K562 (cell line): ENCODE measurements around the gene HMX1. TPM values are rescaled to one million over a fixed set of nuclear protein-coding genes. Genes with fewer than 3 reads are reported as not detected.

Experiments used
- ATAC-seq: fragments of 200-7000 bp; cut with Tn5 transposase; 3 replicates; pipeline ENCODE4 v1.9.1; 2020; ENCODE audit warnings: moderate library complexity
- BruUV-seq: library from RNA; stranded (reverse); fragments of 400-500 nt; replicated peaks from 2 replicates; lab custom pipeline; 2021; lab: Mats Ljungman, UMichigan
- CTCF ChIA-PET: fragments of 300-600 bp; formaldehyde crosslinking; extraction: SDS; loops from one replicate; lab custom pipeline; 2021; ENCODE audit warnings: low intra/inter-chr PET ratio; lab: Yijun Ruan, JAX
- POLR2A ChIA-PET: fragments of 300-600, 350-650 bp; sonication (Branson Sonifier 250); formaldehyde crosslinking; extraction: SDS; loops from one replicate; lab custom pipeline; 2021; ENCODE audit warnings: antibody characterized with exemption, inconsistent platforms; lab: Yijun Ruan, JAX
- DNase-seq, 4 experiments: peaks; one replicate each; pipeline versions ENCODE4 v3.0.0 to v3.0.0-alpha.2; 2011 to 2018; ENCODE audit warnings: low spot score in 3 of 4, mixed read lengths in 3 of 4; ENCODE audit errors: extremely low read depth in 1 of 4
- FAIRE-seq: peaks from 2 replicates; lab custom pipeline; 2011; peaks lifted over from hg19 to GRCh38; lab: Jason Lieb, UNC
- H2AFZ ChIP-seq: 2 replicates; pipeline ENCODE4 v1.6.0; 2011; ENCODE audit warnings: low read depth, low read length, control low read depth, inconsistent platforms
- H3K27ac ChIP-seq: fragments of 200-600 bp; 3 replicates; pipeline ENCODE4 v1.8.0; 2011; ENCODE audit warnings: low read depth, mild to moderate bottlenecking, control low read depth, inconsistent platforms, low read length, moderate library complexity, mixed read lengths; ENCODE audit errors: extremely low read depth
- H3K27me3 ChIP-seq, 2 experiments: fragments of 300-600 bp in 1 of 2; 2 replicates in 1 of 2; 3 replicates in 1 of 2; pipeline versions ENCODE4 v1.6.0 to v1.8.0; 2011; ENCODE audit warnings: inconsistent platforms in 2 of 2, low read length in 2 of 2, mild to moderate bottlenecking in 1 of 2, mixed read lengths in 1 of 2, moderate library complexity in 1 of 2; ENCODE audit not compliant: control insufficient read depth in 2 of 2, insufficient read depth in 2 of 2
- H3K36me3 ChIP-seq: fragments of 300-600 bp; 3 replicates; pipeline ENCODE4 v1.8.0; 2011; ENCODE audit warnings: mild to moderate bottlenecking, low read length, inconsistent platforms; ENCODE audit not compliant: control insufficient read depth, insufficient read depth
- H3K4me1 ChIP-seq, 2 experiments: fragments of 200-600 bp in 1 of 2; replicated peaks in 1 of 2; 2 replicates in 1 of 2; 3 replicates in 1 of 2; pipeline versions ENCODE4 v1.5.1 to v1.8.0; 2011; ENCODE audit warnings: inconsistent platforms in 2 of 2, low read length in 2 of 2, mild to moderate bottlenecking in 1 of 2, mixed read lengths in 1 of 2, moderate library complexity in 1 of 2; ENCODE audit not compliant: control insufficient read depth in 2 of 2, insufficient read depth in 2 of 2
- H3K4me2 ChIP-seq: 2 replicates; pipeline ENCODE4 v1.6.1; 2011; ENCODE audit warnings: low read length, control low read depth, inconsistent platforms, mixed read lengths; ENCODE audit not compliant: insufficient read depth
- H3K4me3 ChIP-seq: fragments of 200-600 bp; sonication (generic), shearing (Covaris generic); 2 replicates; pipeline ENCODE4 v1.5.1; 2016; ENCODE audit warnings: control low read depth, inconsistent platforms
- H3K79me2 ChIP-seq: fragments of 200-600 bp; 3 replicates; pipeline ENCODE4 v1.8.0; 2011; ENCODE audit warnings: low read length, inconsistent platforms; ENCODE audit not compliant: control insufficient read depth, insufficient read depth
- H3K9ac ChIP-seq, 2 experiments: 2 replicates each; pipeline versions ENCODE4 v1.6.0 to v1.6.1; 2011; ENCODE audit warnings: low read depth in 2 of 2, low read length in 2 of 2, control low read depth in 1 of 2, inconsistent platforms in 1 of 2, mild to moderate bottlenecking in 1 of 2, mixed read lengths in 1 of 2; ENCODE audit not compliant: insufficient read depth in 1 of 2
- H3K9me1 ChIP-seq: one replicate; pipeline ENCODE4 v1.6.0; 2011; ENCODE audit warnings: inconsistent platforms, mild to moderate bottlenecking, low read length, moderate library complexity; ENCODE audit not compliant: control insufficient read depth, insufficient read depth
- H3K9me3 ChIP-seq: replicated peaks from 2 replicates; pipeline ENCODE4 v1.5.1; 2011; ENCODE audit warnings: low read depth, low read length, inconsistent platforms; ENCODE audit not compliant: control insufficient read depth, insufficient read depth
- H4K20me1 ChIP-seq: replicated peaks from 2 replicates; pipeline ENCODE4 v1.6.1; 2011; ENCODE audit warnings: low read length, inconsistent platforms, mixed read lengths; ENCODE audit not compliant: control insufficient read depth, insufficient read depth
- BRCA1 ChIP-seq, 2 experiments: fragments of 450-650 bp in 1 of 2; sonication (generic) in 1 of 2; formaldehyde crosslinking in 1 of 2; IDR thresholded peaks; 2 replicates each; pipeline versions ENCODE4 v1.5.0 to v1.6.1; 2017 to 2020; ENCODE audit warnings: mild to moderate bottlenecking in 1 of 2, missing genetic modification reagents in 1 of 2
- CBFA2T2 ChIP-seq: fragments of 450-650 bp; conservative IDR thresholded peaks from 2 replicates; pipeline ENCODE4 v1.6.1; 2017; ENCODE audit warnings: mild to moderate bottlenecking
- CEBPB ChIP-seq: fragments of 450-650 bp; IDR thresholded peaks from 2 replicates; pipeline ENCODE4 v1.6.1; 2016; ENCODE audit warnings: missing genetic modification characterization, missing compliant biosample characterization
- CSDE1 ChIP-seq, 2 experiments: fragments of 450-650 bp; IDR thresholded peaks; 2 replicates each; pipeline ENCODE4 v1.6.1; 2016; ENCODE audit warnings: mild to moderate bottlenecking in 1 of 2
- CUX1 ChIP-seq: fragments of 200-800 bp; sonication (Bioruptor generic); IDR thresholded peaks from 2 replicates; pipeline ENCODE4 v1.6.1; 2016; ENCODE audit warnings: missing genetic modification characterization, missing compliant biosample characterization
- FOXJ3 ChIP-seq: sonication (generic); formaldehyde crosslinking; IDR thresholded peaks from 2 replicates; pipeline ENCODE4 v1.4.0; 2020; ENCODE audit warnings: mild to moderate bottlenecking, missing genetic modification reagents
- FOXM1 ChIP-seq, 2 experiments: fragments of 450-650 bp in 1 of 2; sonication (generic) in 1 of 2; formaldehyde crosslinking in 1 of 2; IDR thresholded peaks; 2 replicates each; pipeline versions ENCODE4 v1.6.1 to v1.9.0; 2017 to 2022; ENCODE audit warnings: low read depth in 2 of 2, mild to moderate bottlenecking in 2 of 2, missing genetic modification reagents in 1 of 2, moderate library complexity in 1 of 2
- GATAD2A ChIP-seq: fragments of 450-650 bp; IDR thresholded peaks from 2 replicates; pipeline ENCODE4 v1.6.1; 2017
- HOXB6 ChIP-seq: fragments of 250-450 bp; sonication (Bioruptor Pico); IDR thresholded peaks from 2 replicates; pipeline ENCODE4 v1.5.1; 2022; ENCODE audit warnings: mild to moderate bottlenecking, borderline replicate concordance
- KDM2B ChIP-seq: fragments of 250-450 bp; sonication (Bioruptor Pico); IDR thresholded peaks from 2 replicates; pipeline ENCODE4 v1.8.0; 2021; ENCODE audit warnings: mild to moderate bottlenecking, moderate library complexity
- MAX ChIP-seq: sonication (generic); formaldehyde crosslinking; IDR thresholded peaks from 2 replicates; pipeline ENCODE4 v1.9.0; 2022; ENCODE audit warnings: mild to moderate bottlenecking, missing genetic modification reagents
- NELFE ChIP-seq: IDR thresholded peaks from 2 replicates; pipeline ENCODE4 v1.6.1; 2011; ENCODE audit warnings: mild to moderate bottlenecking; ENCODE audit not compliant: insufficient read depth, insufficient read length
- NFE2L1 ChIP-seq: fragments of 450-650 bp; IDR thresholded peaks from 2 replicates; pipeline ENCODE4 v1.6.1; 2016; ENCODE audit warnings: missing genetic modification characterization, low read depth, mild to moderate bottlenecking, missing compliant biosample characterization, moderate library complexity, borderline replicate concordance
- ZC3H8 ChIP-seq: fragments of 450-650 bp; IDR thresholded peaks from 2 replicates; pipeline ENCODE4 v1.6.1; 2017
- ZNF699 ChIP-seq: fragments of 250-450 bp; sonication (Bioruptor Pico); IDR thresholded peaks from 2 replicates; pipeline ENCODE4 v1.8.0; 2021; ENCODE audit warnings: mild to moderate bottlenecking, moderate library complexity; ENCODE audit not compliant: insufficient replicate concordance
- WGBS: fragments of 100-300 bp; shearing (Covaris generic); methylation state at CpG from one replicate; pipeline ENCODE4 v1.1.6; 2016; ENCODE audit warnings: low coverage, mixed read lengths; ENCODE audit not compliant: insufficient coverage; ENCODE audit errors: missing lambda C conversion rate; 5-methylcytosine and 5-hydroxymethylcytosine counted together
- in situ Hi-C: fragments of 300-500 bp; cut with MboI; formaldehyde crosslinking; loops from 4 replicates; pipeline ENCODE4 v1.15.0; 2018; ENCODE audit warnings: inconsistent platforms, mixed read lengths
- intact Hi-C: fragments of 100-400 bp; cut with micrococcal nuclease; formaldehyde crosslinking; loops from 2 replicates; pipeline ENCODE4 v1.14.2; 2022
- polyA plus RNA-seq, 8 experiments: library from polyadenylated mRNA; depleted of rRNA in 4 of 8; stranded (reverse) in 5 of 8; unstranded in 3 of 8; fragments of >200 nt; fragmentation: Nextera tagmentation in 2 of 8; fragmentation: Illumina TruSeq in 1 of 8; extraction: Ambion mirVana in 2 of 8; extraction: Trizol in 1 of 8; gene quantifications; 2 replicates each; pipeline versions ENCODE4 v1.2.1 to v1.2.3, GENCODE V29; 2011 to 2014; ENCODE audit warnings: inconsistent platforms in 1 of 8, missing spikeins in 1 of 8
- total RNA-seq, 7 experiments: library from RNA; depleted of rRNA in 6 of 7; stranded (reverse); fragments of >200 nt in 6 of 7; fragmentation: Illumina TruSeq in 2 of 7; extraction: Trizol in 2 of 7; gene quantifications; 2 replicates each; pipeline versions ENCODE4 v1.2.1 to v1.2.3, GENCODE V29; 2011 to 2021; ENCODE audit warnings: low replicate concordance in 1 of 7
- TF ChIP-seq, protein P1 (sequence below): fragments of 450-650 bp; IDR thresholded peaks from 2 replicates; pipeline ENCODE4 v1.6.1; 2014; ENCODE audit warnings: low read depth, mild to moderate bottlenecking, moderate library complexity, borderline replicate concordance

HMX1 gene
- total and polyA plus RNA-seq, 9 of the 15 experiments (the other 6 are each of a cell fraction or from before 2014, with no cell fraction given): not detected

DNA sequence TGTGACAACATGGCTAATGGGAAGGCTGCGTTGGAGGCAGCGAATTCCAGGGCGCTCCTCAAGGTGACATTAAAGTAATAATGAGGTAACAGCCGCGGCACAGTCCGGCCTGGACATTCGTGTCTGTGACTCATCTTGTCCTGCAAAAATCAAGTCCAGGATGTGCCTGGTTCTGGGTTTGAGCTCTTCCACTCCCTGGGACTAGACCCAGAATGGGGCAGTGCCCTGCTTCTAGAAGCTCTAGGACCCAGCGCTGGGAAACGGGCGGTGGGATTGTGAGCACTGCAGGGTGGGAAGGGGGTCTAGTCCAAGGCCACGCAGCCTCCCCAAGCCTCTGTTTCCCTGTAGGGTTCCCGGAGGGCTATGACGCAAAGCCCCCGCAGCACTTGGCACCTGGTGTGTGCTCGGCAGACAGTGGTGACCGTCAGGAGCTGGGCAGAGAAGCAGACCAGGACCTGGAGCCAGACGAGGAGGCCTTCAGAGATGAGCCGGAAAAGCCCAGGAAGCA, 34.9 kb downstream of the HMX1 start:
- DNase-seq (no peak), FAIRE-seq (no peak), ATAC-seq (no peak)
- no peak overlapping the region for H3K4me2 ChIP-seq
- no peaks in the 10 kb centered on the region for H3K4me1 ChIP-seq
- BruUV-seq: no TSS peak
- no peak overlapping the region for H3K4me3 ChIP-seq
- H3K27ac ChIP-seq: no peak overlapping the region
- no peak overlapping the region for H3K9ac ChIP-seq
- H3K9me1 ChIP-seq: no peaks in the 10 kb centered on the region
- intact Hi-C loops (no loop called here), in situ Hi-C loops (no loop called here)
- ChIA-PET POLR2A (interaction anchor here (1.2 kb wide), 1 partner anchor 8 kb away, joined by 4 read pairs; no protein-coding TSS in a partner anchor), CTCF (no interaction called here)
- peaks cover 8 to 56% of the 10 kb centered on the region in 2 experiments; a peak in 3 of 5 replicates for H3K27me3 ChIP-seq
- H2AFZ ChIP-seq: no peak overlapping the region
- H3K36me3 ChIP-seq: no peaks in the 10 kb centered on the region
- H4K20me1 ChIP-seq: no peaks in the 10 kb centered on the region; the same call in none of the 2 replicates
- H3K9me3 ChIP-seq: no peaks in the 10 kb centered on the region; the same call in 1 of the 2 replicates
- H3K79me2 ChIP-seq: no peaks in the 10 kb centered on the region
- WGBS: under 1% methylated on average over 17 of the region's 18 CpGs
- TF ChIP-seq CBFA2T2 (no peak), BRCA1 (IDR thresholded peaks at IDR 0.05) (no peak), BRCA1 (CRISPR knock-in tag; IDR thresholded peaks at IDR 0.05) (no peak), KDM2B (CRISPR knock-in tag) (no peak), CEBPB (tag) (no peak), GATAD2A (no peak), ZC3H8 (no peak), FOXJ3 (CRISPR knock-in tag) (no peak), MAX (CRISPR knock-in tag) (no peak), NFE2L1 (tag) (no peak), NELFE (no peak), ZNF699 (CRISPR knock-in tag) (no peak), CUX1 (CRISPR knock-in tag) (no peak), HOXB6 (no peak), CSDE1 (IDR thresholded peaks at IDR 0.05) (no peak), FOXM1 (IDR thresholded peaks at IDR 0.05; ENCODE audit: low read depth) (no peak), FOXM1 (CRISPR knock-in tag; IDR thresholded peaks at IDR 0.05; ENCODE audit: low read depth) (no peak)
- TF ChIP-seq, protein P1, sequence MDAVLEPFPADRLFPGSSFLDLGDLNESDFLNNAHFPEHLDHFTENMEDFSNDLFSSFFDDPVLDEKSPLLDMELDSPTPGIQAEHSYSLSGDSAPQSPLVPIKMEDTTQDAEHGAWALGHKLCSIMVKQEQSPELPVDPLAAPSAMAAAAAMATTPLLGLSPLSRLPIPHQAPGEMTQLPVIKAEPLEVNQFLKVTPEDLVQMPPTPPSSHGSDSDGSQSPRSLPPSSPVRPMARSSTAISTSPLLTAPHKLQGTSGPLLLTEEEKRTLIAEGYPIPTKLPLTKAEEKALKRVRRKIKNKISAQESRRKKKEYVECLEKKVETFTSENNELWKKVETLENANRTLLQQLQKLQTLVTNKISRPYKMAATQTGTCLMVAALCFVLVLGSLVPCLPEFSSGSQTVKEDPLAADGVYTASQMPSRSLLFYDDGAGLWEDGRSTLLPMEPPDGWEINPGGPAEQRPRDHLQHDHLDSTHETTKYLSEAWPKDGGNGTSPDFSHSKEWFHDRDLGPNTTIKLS: no peak
